KMS-11 (cell line): Measurements from ENCODE around the gene RERE.

Source experiments
- H2AFZ ChIP-seq: fragments of 200-600 bp; sonication (generic); 2 replicates; pipeline ENCODE4 v1.6.1; 2016; ENCODE audit warnings: antibody characterized with exemption, mixed run types, low read depth
- H3K27ac ChIP-seq: fragments of 200-600 bp; sonication (generic); 2 replicates; pipeline ENCODE4 v1.6.1; 2016; ENCODE audit warnings: mild to moderate bottlenecking, mixed run types
- H3K27me3 ChIP-seq: fragments of 200-600 bp; sonication (generic); 2 replicates; pipeline ENCODE4 v1.6.1; 2017; ENCODE audit warnings: mild to moderate bottlenecking, low read depth, mixed run types, moderate library complexity; ENCODE audit not compliant: insufficient read depth
- H3K36me3 ChIP-seq: fragments of 200-600 bp; sonication (generic); 2 replicates; pipeline ENCODE4 v1.6.1; 2017; ENCODE audit warnings: mild to moderate bottlenecking, mixed run types; ENCODE audit not compliant: insufficient read depth
- H3K4me1 ChIP-seq: fragments of 200-600 bp; sonication (generic); 2 replicates; pipeline ENCODE4 v1.6.1; 2016; ENCODE audit warnings: mild to moderate bottlenecking, low read depth, mixed run types; ENCODE audit not compliant: poor library complexity, severe bottlenecking
- H3K4me2 ChIP-seq: fragments of 200-600 bp; sonication (generic); 2 replicates; pipeline ENCODE4 v1.7.0; 2016; ENCODE audit warnings: mild to moderate bottlenecking, mixed run types
- H3K4me3 ChIP-seq: fragments of 200-600 bp; sonication (generic); IDR thresholded peaks from 2 replicates; pipeline ENCODE4 v1.6.1; 2017; ENCODE audit warnings: low read depth, low read length, mixed read lengths; ENCODE audit not compliant: insufficient read depth
- H3K79me2 ChIP-seq: fragments of 200-600 bp; sonication (generic); 2 replicates; pipeline ENCODE4 v1.6.1; 2016; ENCODE audit warnings: low read depth, mixed run types; ENCODE audit not compliant: insufficient read depth
- H3K9ac ChIP-seq: fragments of 200-600 bp; sonication (generic); 2 replicates; pipeline ENCODE4 v1.6.1; 2016; ENCODE audit warnings: mild to moderate bottlenecking, mixed run types
- H4K20me1 ChIP-seq: fragments of 200-600 bp; sonication (generic); 2 replicates; pipeline ENCODE4 v1.6.1; 2016; ENCODE audit warnings: mild to moderate bottlenecking, mixed run types; ENCODE audit not compliant: insufficient read depth
- CTCF ChIP-seq: fragments of 200-600 bp; sonication (generic); conservative IDR thresholded peaks from 2 replicates; pipeline ENCODE4 v1.6.1; 2017; ENCODE audit warnings: low read depth, mild to moderate bottlenecking, antibody characterized with exemption, low read length, moderate library complexity, mixed read lengths

The RERE gene

GRCh38 chr1:8415526-8416278 lies 401.7 kb downstream of the RERE start:
- Histone ChIP-seq H3K4me3 (no peak overlapping the region), H3K4me2 (no peak overlapping the region), H3K4me1 (no peaks in the 10 kb centered on the region), H3K27ac (no peak overlapping the region), H4K20me1 (0 out of 2 replicates have a peak, but pooled peaks cover 5% of the 10 kb centered on the region), H3K36me3 (no peaks in the 10 kb centered on the region), H2AFZ (no peak overlapping the region), H3K79me2 (no peaks in the 10 kb centered on the region), H3K27me3 (no peaks in the 10 kb centered on the region), H3K9ac (no peak overlapping the region)
- no peak for TF ChIP-seq CTCF

- Histone ChIP-seq H3K79me2 (no peaks in the 10 kb centered on the region), H3K9ac (no peak overlapping the region), H3K27ac (no peak overlapping the region), H3K4me1 (no peaks in the 10 kb centered on the region), H3K27me3 (no peaks in the 10 kb centered on the region), H4K20me1 (0 out of 2 replicates have a peak, but pooled peaks cover 5% of the 10 kb centered on the region), H3K36me3 (no peaks in the 10 kb centered on the region), H2AFZ (no peak overlapping the region), H3K4me2 (no peak overlapping the region), H3K4me3 (no peak overlapping the region)
- TF ChIP-seq CTCF: no peak
Observed at GRCh38 chr1:8412183-8412831, 405.1 kb downstream of the RERE start.

- no peaks in the 10 kb centered on the region for H3K4me1 ChIP-seq
- H3K4me2 ChIP-seq: no peak overlapping the region
- no peak overlapping the region for H3K4me3 ChIP-seq
- H3K27me3 ChIP-seq: no peaks in the 10 kb centered on the region
- H4K20me1 ChIP-seq: 0 out of 2 replicates have a peak, but pooled peaks cover 5% of the 10 kb centered on the region
- TF ChIP-seq CTCF: no peak
- H3K36me3 ChIP-seq: no peaks in the 10 kb centered on the region
- no peak overlapping the region for H2AFZ ChIP-seq
- H3K79me2 ChIP-seq: no peaks in the 10 kb centered on the region
- no peak overlapping the region for H3K27ac ChIP-seq
- H3K9ac ChIP-seq: no peak overlapping the region
Observed at GRCh38 chr1:8411803-8412182, 405.6 kb downstream of the RERE start.

GRCh38 chr1:8410791-8411190 lies 406.6 kb downstream of the RERE start:
- Histone ChIP-seq H3K9ac (no peak overlapping the region), H2AFZ (no peak overlapping the region), H3K27ac (no peak overlapping the region), H3K27me3 (no peaks in the 10 kb centered on the region), H4K20me1 (0 out of 2 replicates have a peak, but pooled peaks cover 5% of the 10 kb centered on the region), H3K79me2 (no peaks in the 10 kb centered on the region), H3K4me1 (no peaks in the 10 kb centered on the region), H3K4me3 (no peak overlapping the region), H3K36me3 (no peaks in the 10 kb centered on the region), H3K4me2 (no peak overlapping the region)
- TF ChIP-seq CTCF: no peak
